Smooth muscle cell (in vitro differentiated cells): ENCODE measurements around the gene GRPR. TPM values are rescaled to one million over a fixed set of nuclear protein-coding genes. Genes with fewer than 3 reads are reported as not detected.
"Not testable (repeated sequence)": the region's sequence is repeated elsewhere in the genome, so short reads cannot be mapped to it uniquely, and the experiment has no call there.

ENCODE experiments used
- DNase-seq: peaks from one replicate; lab custom pipeline; 2025; ENCODE audit not compliant: unreplicated experiment; lab: John Stamatoyannopoulos, UW
- H2AFZ ChIP-seq: fragments of 200-600 bp; sonication (generic); 2 replicates; pipeline ENCODE4 v1.6.0; 2016; ENCODE audit warnings: antibody characterized with exemption, low read depth, mild to moderate bottlenecking
- H3F3A ChIP-seq: fragments of 200-600 bp; sonication (generic); 2 replicates; pipeline ENCODE4 v1.6.0; 2017; ENCODE audit warnings: antibody characterized with exemption, low read depth
- H3K27ac ChIP-seq: fragments of 200-600 bp; sonication (generic); 2 replicates; pipeline ENCODE4 v1.5.1; 2016; ENCODE audit warnings: low read depth, mild to moderate bottlenecking
- H3K27me3 ChIP-seq: fragments of 200-600 bp; sonication (generic); 2 replicates; pipeline ENCODE4 v1.6.1; 2016; ENCODE audit warnings: low read depth, mild to moderate bottlenecking
- H3K36me3 ChIP-seq: fragments of 200-600 bp; sonication (generic); 2 replicates; pipeline ENCODE4 v1.5.1; 2016; ENCODE audit warnings: low read depth
- H3K4me1 ChIP-seq: fragments of 200-600 bp; sonication (generic); 2 replicates; pipeline ENCODE4 v1.5.1; 2016; ENCODE audit warnings: low read depth
- H3K4me2 ChIP-seq: fragments of 200-600 bp; sonication (generic); 2 replicates; pipeline ENCODE4 v1.6.0; 2016; ENCODE audit warnings: mild to moderate bottlenecking
- H3K4me3 ChIP-seq: fragments of 200-600 bp; sonication (generic); 2 replicates; pipeline ENCODE4 v1.5.1; 2016; ENCODE audit warnings: mild to moderate bottlenecking
- H3K79me2 ChIP-seq: fragments of 200-600 bp; sonication (generic); 2 replicates; pipeline ENCODE4 v1.6.0; 2016; ENCODE audit warnings: low read depth, mild to moderate bottlenecking
- H3K9ac ChIP-seq: fragments of 200-600 bp; sonication (generic); 2 replicates; pipeline ENCODE4 v1.6.0; 2016; ENCODE audit warnings: low read depth
- H3K9me3 ChIP-seq: fragments of 200-600 bp; sonication (generic); replicated peaks from 2 replicates; pipeline ENCODE4 v1.5.1; 2016; ENCODE audit warnings: low read depth
- H4K20me1 ChIP-seq: fragments of 200-600 bp; sonication (generic); 2 replicates; pipeline ENCODE4 v1.6.0; 2016; ENCODE audit warnings: low read depth
- CTCF ChIP-seq: fragments of 200-600 bp; sonication (generic); IDR thresholded peaks from 2 replicates; pipeline ENCODE4 v1.5.1; 2017; ENCODE audit warnings: borderline replicate concordance, mild to moderate bottlenecking, antibody characterized with exemption; ENCODE audit not compliant: insufficient read depth, poor library complexity, severe bottlenecking
- WGBS: methylation state at CpG from one replicate; pipeline ENCODE4 v1.1.7; 2016; ENCODE audit warnings: low lambda C conversion rate; 5-methylcytosine and 5-hydroxymethylcytosine counted together
- polyA plus RNA-seq: library from polyadenylated mRNA; unstranded; fragments of >200 nt; fragmentation: Nextera tagmentation; extraction: Ambion mirVana; gene quantifications from 2 replicates; pipeline ENCODE4 v1.2.1, GENCODE V29; 2016
- total RNA-seq: library from RNA; depleted of rRNA; stranded (reverse); fragments of >200 nt; gene quantifications from 2 replicates; pipeline ENCODE4 v1.2.3, GENCODE V29; 2014

The GRPR gene
- total and polyA plus RNA-seq, 2 experiments from 2014 or later = 1.7 to 4.3 TPM

DNA sequence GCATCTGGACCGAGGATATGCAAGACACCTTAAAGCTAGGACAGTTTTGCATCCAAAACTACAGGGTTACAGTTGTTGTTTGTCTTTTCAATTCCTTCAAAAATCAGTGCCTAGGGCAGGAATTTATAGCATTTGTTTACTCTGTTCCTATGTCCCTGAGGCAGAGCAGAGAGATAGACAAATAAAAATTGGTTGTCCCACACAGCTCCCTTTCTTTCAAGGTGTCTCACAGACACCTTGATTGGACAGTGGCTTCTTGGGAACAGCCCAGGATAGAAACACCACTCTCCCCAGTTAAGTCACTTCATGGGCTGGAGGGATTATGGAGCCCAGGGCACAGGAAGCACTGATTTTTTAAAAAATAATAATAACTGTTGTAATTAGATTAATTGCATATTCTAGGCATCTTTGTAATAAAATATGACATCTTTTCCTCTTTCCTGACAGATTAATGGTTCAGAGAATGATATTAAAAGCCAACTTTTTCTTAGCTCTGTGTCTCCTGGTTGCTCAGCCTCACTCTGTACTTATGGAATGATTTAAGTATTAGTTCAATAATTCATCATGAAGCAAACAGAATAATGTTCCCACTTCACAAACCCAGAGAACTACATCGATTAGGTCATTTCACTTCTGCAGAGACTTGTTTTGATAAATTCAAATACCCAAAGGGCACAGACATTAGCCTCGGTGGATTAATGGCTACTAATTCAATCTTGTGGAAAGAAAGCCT is 52.1 kb downstream of the GRPR start:
- Histone ChIP-seq H3K79me2 (no peaks in the 10 kb centered on the region), H3K4me1 (peaks cover 15% of the 10 kb centered on the region), H3K9me3 (no peaks in the 10 kb centered on the region), H3K4me3 (no peak overlapping the region), H4K20me1 (no peaks in the 10 kb centered on the region), H3K27ac (no peak overlapping the region), H3F3A (no peaks in the 10 kb centered on the region), H3K36me3 (no peaks in the 10 kb centered on the region), H3K27me3 (no peaks in the 10 kb centered on the region), H3K9ac (no peak overlapping the region), H3K4me2 (no peak overlapping the region), H2AFZ (no peak overlapping the region)
- TF ChIP-seq CTCF = no peak
- WGBS = 61% methylated on average over 3 of the region's 3 CpGs
- DNase-seq = no peak

DNA sequence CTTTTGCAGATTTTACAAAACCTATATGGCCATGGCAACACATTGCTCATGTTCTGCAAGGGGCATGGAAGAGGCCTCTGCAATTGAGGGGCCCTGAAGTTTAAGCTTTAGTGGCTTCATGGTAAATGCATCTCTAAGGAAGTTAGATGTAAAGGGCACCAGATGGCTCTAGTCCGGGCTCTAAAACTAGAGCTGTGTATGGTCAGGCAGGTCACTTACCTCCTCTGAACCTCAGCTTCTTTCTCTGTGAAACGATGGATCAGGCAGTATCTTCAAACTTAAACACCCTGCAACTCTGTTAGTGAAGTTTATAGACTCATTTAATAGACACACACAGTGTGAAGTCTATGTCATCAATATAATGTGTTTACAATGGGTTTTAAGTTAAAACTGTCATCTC is 53.9 kb downstream of the GRPR start:
- no peaks in the 10 kb centered on the region for H3K9me3 ChIP-seq
- H3K27me3 ChIP-seq = no peaks in the 10 kb centered on the region
- no peak for TF ChIP-seq CTCF
- no peaks in the 10 kb centered on the region for H3F3A ChIP-seq
- DNase-seq = no peak
- no peak overlapping the region for H3K27ac ChIP-seq
- H3K4me1 ChIP-seq = peaks cover 15% of the 10 kb centered on the region
- no peaks in the 10 kb centered on the region for H4K20me1 ChIP-seq
- H3K9ac ChIP-seq = no peak overlapping the region
- no peaks in the 10 kb centered on the region for H3K79me2 ChIP-seq
- whole genome bisulfite sequencing = 43% methylated on average over 2 of the region's 2 CpGs
- no peak overlapping the region for H2AFZ ChIP-seq
- H3K4me2 ChIP-seq = no peak overlapping the region
- H3K36me3 ChIP-seq = no peaks in the 10 kb centered on the region
- H3K4me3 ChIP-seq = no peak overlapping the region

DNA sequence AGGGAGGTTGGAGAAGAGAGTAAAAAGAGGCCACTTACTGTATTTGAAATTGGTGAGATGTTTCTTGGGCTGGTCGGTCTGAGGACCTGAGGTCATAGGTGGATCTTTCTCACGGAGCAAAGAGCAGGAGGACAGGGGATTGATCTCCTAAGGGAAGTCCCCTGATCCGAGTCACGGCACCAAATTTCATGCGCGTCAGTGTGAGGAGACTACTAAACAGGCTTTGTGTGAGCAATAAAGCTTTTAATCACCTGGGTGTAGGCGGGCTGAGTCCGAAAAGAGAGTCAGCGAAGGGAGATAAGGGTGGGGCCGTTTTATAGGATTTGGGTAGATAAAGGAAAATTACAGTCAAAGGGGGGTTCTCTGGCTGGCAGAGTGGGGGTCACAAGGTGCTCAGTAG is 60.5 kb downstream of the GRPR start:
- peak overlapping the region; percentile 38 for H3K4me3 ChIP-seq
- H4K20me1 ChIP-seq, H3K36me3 ChIP-seq, DNase-seq, H2AFZ ChIP-seq, H3K79me2 ChIP-seq, H3K9me3 ChIP-seq, H3K27me3 ChIP-seq, H3F3A ChIP-seq: not testable (repeated sequence)
- H3K27ac ChIP-seq = peak overlapping the region; percentile 96
- 15% methylated on average over 10 of the region's 10 CpGs for WGBS
- H3K4me1 ChIP-seq = peaks cover 13% of the 10 kb centered on the region
- H3K9ac ChIP-seq = peak overlapping the region; percentile 74
- peak overlapping the region; percentile 81 for H3K4me2 ChIP-seq

DNA sequence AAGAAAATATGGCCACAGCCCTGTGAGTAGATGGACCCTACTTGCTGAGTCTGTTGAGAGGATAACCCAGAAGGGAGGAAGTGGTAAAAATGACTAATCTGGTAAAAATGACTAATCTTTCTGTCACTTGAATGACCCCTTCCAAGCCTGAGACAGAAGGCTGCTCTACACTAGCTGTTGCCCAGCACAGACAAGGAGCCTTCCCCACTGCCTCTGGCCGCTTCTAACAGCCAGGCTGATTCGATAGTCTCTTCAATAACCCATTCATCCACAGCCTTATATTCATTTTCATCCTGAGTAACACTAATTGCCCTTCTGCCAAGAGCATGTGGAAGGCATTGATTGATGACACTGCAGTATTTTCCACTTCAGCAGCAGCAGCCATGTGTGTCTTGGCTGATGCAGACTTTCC is 62.4 kb downstream of the GRPR start:
- Histone ChIP-seq H3K27me3 (no peaks in the 10 kb centered on the region), H3K4me3 (no peak overlapping the region), H3K36me3 (no peaks in the 10 kb centered on the region), H3F3A (no peaks in the 10 kb centered on the region), H3K79me2 (no peaks in the 10 kb centered on the region), H3K4me1 (peaks cover 10% of the 10 kb centered on the region), H2AFZ (no peak overlapping the region), H3K27ac (peak overlapping the region; percentile 96), H4K20me1 (no peaks in the 10 kb centered on the region), H3K9ac (peak overlapping the region; percentile 7), H3K4me2 (peak overlapping the region; percentile 68), H3K9me3 (no peaks in the 10 kb centered on the region)
- WGBS = 4% methylated on average over 2 of the region's 2 CpGs
- no peak for TF ChIP-seq CTCF
- no peak for DNase-seq
